Stomach smooth muscle (tissue), 2 donors: ENCODE measurements around the gene TEP1.

Source experiments
- H3K27ac ChIP-seq: one replicate; pipeline ENCODE4 v1.7.0; 2013; ENCODE audit warnings: mild to moderate bottlenecking, low read length, inconsistent platforms
- H3K27me3 ChIP-seq, 2 donors: one replicate each; pipeline ENCODE4 v1.7.0; 2013; ENCODE audit warnings: low read length in 2 of 2; ENCODE audit not compliant: insufficient read depth in 2 of 2, control insufficient read depth in 1 of 2
- H3K36me3 ChIP-seq, 2 donors: one replicate each; pipeline ENCODE4 v1.7.0; 2013; ENCODE audit warnings: low read length in 2 of 2; ENCODE audit not compliant: control insufficient read depth in 2 of 2, insufficient read depth in 2 of 2
- H3K4me1 ChIP-seq: one replicate; pipeline ENCODE4 v1.7.0; 2013; ENCODE audit warnings: low read length; ENCODE audit not compliant: control insufficient read depth, insufficient read depth
- H3K4me3 ChIP-seq, 2 donors: one replicate each; pipeline ENCODE4 v1.7.0; 2013; ENCODE audit warnings: low read length in 2 of 2
- H3K9ac ChIP-seq, 2 donors: one replicate each; pipeline ENCODE4 v1.7.0; 2013; ENCODE audit warnings: low read length in 2 of 2, mild to moderate bottlenecking in 1 of 2
- H3K9me3 ChIP-seq, 2 donors: one replicate each; pipeline ENCODE4 v1.7.0; 2013; ENCODE audit warnings: low read length in 2 of 2; ENCODE audit not compliant: control insufficient read depth in 2 of 2
- donor health status: healthy.
- donor health status: Pancreatic carcinoma.

TEP1 gene

DNA sequence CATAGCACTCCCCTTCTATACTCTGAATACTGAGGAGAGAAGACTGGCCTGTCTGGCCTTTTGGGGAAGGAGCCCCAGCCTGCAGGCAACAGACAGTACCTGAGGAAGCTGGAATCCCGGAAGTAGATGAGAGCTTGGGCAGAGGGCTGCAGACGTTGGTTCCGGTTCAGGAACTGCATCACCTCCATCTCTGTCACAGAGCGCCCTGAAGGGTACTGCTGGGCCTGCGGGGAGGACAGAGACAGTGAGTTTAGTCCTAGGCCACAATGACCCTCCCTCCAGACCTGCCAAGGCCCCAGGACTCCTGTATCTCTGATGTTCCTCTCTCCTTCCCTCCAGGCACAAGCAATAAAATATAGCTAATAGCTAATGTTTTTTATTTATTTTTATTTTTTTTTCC is 28.4 kb downstream of the TEP1 start:
- Histone ChIP-seq H3K27me3 (no peaks in the 10 kb centered on the region), H3K4me1 (no peaks in the 10 kb centered on the region), H3K36me3 (peaks cover 80 to 85% of the 10 kb centered on the region in 2 donors), H3K4me3 (no peak overlapping the region), H3K27ac (no peak overlapping the region), H3K9ac (no peak overlapping the region), H3K9me3 (no peaks in the 10 kb centered on the region)

DNA sequence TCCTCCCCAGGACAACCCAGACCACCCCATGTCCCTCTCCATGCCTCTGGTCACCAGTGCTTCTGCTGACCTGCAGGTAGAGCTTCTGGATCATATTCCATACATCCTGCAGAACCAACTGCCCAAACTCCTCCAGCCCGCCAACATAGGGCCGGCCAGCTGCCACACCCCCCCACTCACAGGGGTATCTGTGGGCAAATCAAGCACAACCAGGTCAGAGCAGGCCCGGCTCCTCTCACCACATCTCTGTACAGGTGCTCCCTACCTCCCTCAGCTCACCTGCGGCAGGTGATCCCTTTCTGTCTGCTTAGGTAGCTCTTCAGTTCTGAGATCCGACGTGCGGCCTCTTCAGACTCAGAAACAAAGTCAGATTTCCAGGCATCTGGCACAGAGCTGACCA is 29.0 kb downstream of the TEP1 start:
- H3K9me3 ChIP-seq = no peaks in the 10 kb centered on the region
- no peaks in the 10 kb centered on the region for H3K4me1 ChIP-seq
- no peak overlapping the region for H3K27ac ChIP-seq
- peaks cover 80 to 85% of the 10 kb centered on the region in 2 donors for H3K36me3 ChIP-seq
- H3K27me3 ChIP-seq = no peaks in the 10 kb centered on the region
- no peak overlapping the region for H3K4me3 ChIP-seq
- H3K9ac ChIP-seq = no peak overlapping the region

DNA sequence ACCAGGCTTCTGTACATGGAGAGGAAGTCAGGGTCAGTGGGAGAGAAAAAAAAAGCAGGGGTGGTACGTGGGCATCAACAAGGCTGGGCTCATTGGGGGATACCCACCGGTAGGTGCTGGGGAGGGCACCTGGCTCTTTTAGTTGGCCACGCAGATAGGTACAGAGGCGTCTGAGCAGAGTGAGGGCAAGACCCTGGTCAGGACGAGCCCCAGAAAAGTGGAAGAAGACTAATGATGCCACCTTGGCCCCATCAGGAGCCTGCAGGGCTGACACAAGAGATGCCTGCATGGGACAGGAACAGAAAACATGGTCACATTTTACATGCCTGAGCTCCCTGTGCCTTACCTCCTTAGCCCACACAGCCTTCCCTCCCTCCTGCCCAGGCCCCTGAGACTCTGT is 29.7 kb downstream of the TEP1 start:
- Histone ChIP-seq H3K27ac (no peak overlapping the region), H3K9ac (no peak overlapping the region), H3K36me3 (peaks cover 83 to 87% of the 10 kb centered on the region in 2 donors), H3K9me3 (no peaks in the 10 kb centered on the region), H3K4me1 (no peaks in the 10 kb centered on the region), H3K4me3 (no peak overlapping the region), H3K27me3 (no peaks in the 10 kb centered on the region)

DNA sequence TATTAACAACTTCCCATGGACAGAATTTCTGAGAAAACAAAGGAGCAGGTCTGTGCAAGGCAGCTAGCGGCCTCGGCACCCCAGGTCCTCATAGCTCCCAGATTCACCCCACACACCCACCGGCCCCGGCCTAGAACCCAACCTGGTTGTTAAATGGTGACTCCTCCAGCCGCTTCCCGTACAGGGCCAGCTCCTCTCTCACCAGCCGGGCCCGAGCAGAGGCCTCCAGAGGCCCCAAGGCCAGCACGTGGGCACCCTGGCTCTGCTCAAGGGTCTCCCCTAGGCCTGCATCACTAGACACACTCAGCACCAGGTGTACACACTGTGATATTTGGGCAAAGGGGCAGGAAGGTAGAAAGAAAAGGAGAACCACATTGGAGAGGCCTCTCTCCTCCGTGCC is 30.3 kb downstream of the TEP1 start:
- H3K36me3 ChIP-seq = peaks cover 81 to 87% of the 10 kb centered on the region in 2 donors
- H3K9me3 ChIP-seq = no peaks in the 10 kb centered on the region
- no peak overlapping the region for H3K4me3 ChIP-seq
- no peak overlapping the region for H3K9ac ChIP-seq
- H3K27ac ChIP-seq = no peak overlapping the region
- H3K4me1 ChIP-seq = no peaks in the 10 kb centered on the region
- no peaks in the 10 kb centered on the region for H3K27me3 ChIP-seq

DNA sequence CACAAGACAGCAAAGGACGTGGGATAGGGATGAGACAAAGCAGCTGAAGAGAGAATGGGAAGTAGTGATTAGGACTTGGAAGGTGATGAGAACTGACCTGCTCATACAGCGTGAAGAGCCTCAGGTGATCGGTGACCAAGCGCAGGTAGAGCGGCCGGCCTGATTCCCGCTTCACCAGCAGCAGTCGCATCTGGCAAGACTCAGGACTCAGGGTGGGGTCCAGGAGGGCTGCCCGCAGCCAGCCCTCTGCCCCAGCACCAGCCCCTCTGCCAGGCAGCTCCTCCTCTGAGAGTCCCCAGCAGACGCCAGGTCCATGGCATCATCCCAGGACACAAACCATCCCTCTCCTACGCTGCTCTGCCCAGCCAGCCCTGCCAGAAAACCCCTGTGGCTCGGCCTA is 30.8 kb downstream of the TEP1 start:
- Histone ChIP-seq H3K27ac (no peak overlapping the region), H3K36me3 (peaks cover 76 to 86% of the 10 kb centered on the region in 2 donors)

DNA sequence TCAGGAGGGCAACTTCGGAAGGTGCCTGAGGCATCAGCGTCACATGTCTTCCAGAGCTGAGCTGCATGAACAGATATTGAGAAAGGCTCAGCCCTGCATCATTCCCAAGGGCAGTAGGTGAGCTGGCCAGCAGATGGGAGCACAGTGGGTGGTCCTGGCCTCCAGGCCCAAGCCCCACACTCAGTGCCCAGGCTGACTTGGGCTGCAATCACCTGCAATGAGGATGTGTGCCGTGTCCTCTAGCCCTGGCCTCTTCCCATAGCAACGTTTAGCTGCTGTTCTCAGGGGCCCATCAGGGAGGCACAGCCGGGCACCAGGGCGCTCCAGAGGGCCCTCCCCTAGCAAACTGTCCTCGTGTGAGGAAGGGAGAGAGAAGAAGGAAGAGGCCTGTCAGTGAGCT is 32.0 kb downstream of the TEP1 start:
- peaks cover 74 to 89% of the 10 kb centered on the region in 2 donors for H3K36me3 ChIP-seq

More for the DNA sequence above, 30.8 kb downstream of the TEP1 start:
- Histone ChIP-seq H3K27me3 (no peaks in the 10 kb centered on the region), H3K9me3 (no peaks in the 10 kb centered on the region), H3K4me1 (no peaks in the 10 kb centered on the region), H3K9ac (no peak overlapping the region), H3K4me3 (no peak overlapping the region)

DNA sequence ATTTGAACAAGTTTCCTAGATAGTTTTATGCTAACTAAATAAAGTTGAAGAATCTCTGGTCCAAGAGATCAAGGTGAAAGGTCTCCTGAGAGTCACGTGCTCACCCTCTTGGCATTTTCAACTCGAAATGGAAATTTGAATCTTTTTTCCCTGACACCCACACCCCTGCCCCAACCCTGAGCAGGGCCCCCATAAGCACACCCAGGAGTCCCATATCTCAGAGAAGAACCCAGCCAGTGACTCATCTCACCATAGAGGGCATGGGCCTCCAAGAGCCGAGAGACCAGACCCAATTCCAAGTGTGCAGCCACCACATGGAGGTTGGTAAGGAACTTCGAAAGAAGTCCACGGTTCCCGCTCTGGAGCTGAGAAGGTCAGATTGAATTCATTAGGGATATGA is 32.6 kb downstream of the TEP1 start:
- H3K9me3 ChIP-seq = no peaks in the 10 kb centered on the region
- no peaks in the 10 kb centered on the region for H3K4me1 ChIP-seq
- H3K9ac ChIP-seq = no peak overlapping the region
- H3K4me3 ChIP-seq = no peak overlapping the region
- H3K27ac ChIP-seq = no peak overlapping the region
- H3K36me3 ChIP-seq = peaks cover 73 to 89% of the 10 kb centered on the region in 2 donors
- H3K27me3 ChIP-seq = no peaks in the 10 kb centered on the region

More for the DNA sequence above, 32.0 kb downstream of the TEP1 start:
- Histone ChIP-seq H3K27ac (no peak overlapping the region), H3K9me3 (no peaks in the 10 kb centered on the region), H3K4me3 (no peak overlapping the region), H3K4me1 (no peaks in the 10 kb centered on the region), H3K27me3 (no peaks in the 10 kb centered on the region), H3K9ac (no peak overlapping the region)

DNA sequence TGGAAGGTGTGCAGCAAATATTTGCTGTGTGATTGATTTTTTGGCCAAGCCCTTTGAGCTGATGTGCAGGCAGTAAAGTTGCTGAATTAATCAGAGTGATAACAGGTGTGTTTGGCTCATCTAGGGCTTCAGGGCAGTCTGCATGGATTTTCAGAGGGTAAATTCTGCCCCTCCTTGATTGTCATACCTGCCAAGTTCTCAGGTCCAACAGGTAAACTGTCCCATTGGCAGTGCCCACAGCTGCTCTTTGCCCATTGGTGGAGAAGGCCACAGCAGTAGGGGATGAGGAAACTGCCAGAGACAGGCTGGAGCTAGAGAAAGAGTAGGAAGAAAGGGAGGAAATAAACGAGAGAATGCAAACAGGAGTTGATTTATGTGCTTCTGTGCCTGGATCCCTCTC is 33.6 kb downstream of the TEP1 start:
- H3K9me3 ChIP-seq = no peaks in the 10 kb centered on the region
- H3K27me3 ChIP-seq = no peaks in the 10 kb centered on the region
- H3K9ac ChIP-seq = no peak overlapping the region
- no peak overlapping the region for H3K4me3 ChIP-seq
- no peak overlapping the region for H3K27ac ChIP-seq
- H3K36me3 ChIP-seq = peaks cover 71 to 87% of the 10 kb centered on the region in 2 donors
- H3K4me1 ChIP-seq = no peaks in the 10 kb centered on the region

DNA sequence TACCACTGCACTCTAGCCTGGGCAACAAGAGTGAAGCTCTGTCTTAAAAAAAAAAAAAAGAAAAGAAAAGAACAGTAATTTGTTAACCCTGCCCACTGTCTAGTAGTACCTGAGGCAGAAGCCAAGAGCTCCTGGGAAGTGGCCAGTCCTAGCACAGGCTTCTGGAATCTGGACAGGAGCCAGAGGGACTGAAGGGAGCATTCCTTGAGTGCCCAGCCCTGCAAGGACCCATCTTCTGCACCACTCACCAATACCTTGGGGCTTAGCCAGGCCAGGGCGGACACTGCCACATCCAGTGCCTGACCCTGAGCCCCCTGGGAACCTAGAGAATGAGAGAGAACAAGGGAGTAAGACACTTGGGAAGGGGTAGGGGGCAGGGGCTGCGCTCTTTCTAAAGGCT is 36.1 kb downstream of the TEP1 start:
- Histone ChIP-seq H3K4me3 (no peak overlapping the region), H3K27me3 (no peaks in the 10 kb centered on the region), H3K4me1 (no peaks in the 10 kb centered on the region), H3K9ac (no peak overlapping the region), H3K27ac (no peak overlapping the region), H3K9me3 (no peaks in the 10 kb centered on the region), H3K36me3 (peaks cover 71 to 84% of the 10 kb centered on the region in 2 donors)

DNA sequence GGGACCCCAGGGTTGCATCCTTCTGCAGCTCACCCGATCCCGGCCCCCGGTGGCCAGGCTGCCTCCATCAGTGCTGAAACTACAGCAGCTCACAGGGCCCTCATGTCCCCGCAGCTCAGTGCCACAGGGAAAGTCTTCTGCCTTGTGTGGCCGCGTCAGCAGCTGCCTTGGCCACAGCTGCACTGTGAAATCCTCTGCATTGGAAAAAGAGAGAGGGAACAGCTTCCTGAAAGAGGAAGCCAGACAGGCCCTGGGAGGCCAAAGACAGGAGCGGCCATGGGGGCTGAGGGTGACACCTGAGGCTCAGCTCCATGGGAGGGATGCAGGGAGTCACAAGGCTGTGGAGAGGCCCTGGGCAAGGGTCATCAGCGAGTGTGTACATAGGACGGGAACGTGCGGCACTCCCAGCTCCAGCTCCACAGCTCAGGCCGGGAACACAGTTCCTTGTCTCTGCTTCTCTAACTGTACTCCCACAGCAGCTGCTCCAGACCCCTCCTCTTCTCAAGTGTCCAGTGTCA is 37.2 kb downstream of the TEP1 start:
- H3K27ac ChIP-seq = no peak overlapping the region
- H3K4me3 ChIP-seq = no peak overlapping the region
- H3K9me3 ChIP-seq = no peaks in the 10 kb centered on the region
- H3K27me3 ChIP-seq = no peaks in the 10 kb centered on the region
- H3K4me1 ChIP-seq = no peaks in the 10 kb centered on the region
- no peak overlapping the region for H3K9ac ChIP-seq
- peaks cover 71 to 83% of the 10 kb centered on the region in 2 donors for H3K36me3 ChIP-seq

DNA sequence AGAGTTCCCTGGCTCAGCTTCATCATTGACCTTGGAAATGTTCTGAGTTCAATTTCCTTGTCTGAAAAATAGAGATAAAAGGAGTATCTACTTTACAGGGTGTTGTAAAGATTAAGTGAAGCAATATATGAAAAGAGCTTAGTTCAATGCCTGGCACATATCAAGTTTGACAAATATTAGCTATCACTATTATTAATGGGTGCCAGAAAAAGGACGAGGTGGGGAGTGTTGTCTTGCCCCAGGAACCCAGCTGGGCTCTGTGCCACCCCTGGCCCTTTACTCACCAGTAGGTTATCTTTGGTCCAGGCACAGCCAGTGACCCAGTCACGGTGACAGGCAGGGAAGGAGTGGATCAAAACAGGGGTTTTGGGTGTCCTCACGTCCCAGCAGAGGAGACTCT is 37.8 kb downstream of the TEP1 start:
- Histone ChIP-seq H3K4me1 (no peaks in the 10 kb centered on the region), H3K9ac (no peak overlapping the region), H3K27me3 (no peaks in the 10 kb centered on the region), H3K4me3 (no peak overlapping the region), H3K36me3 (peaks cover 71 to 83% of the 10 kb centered on the region in 2 donors), H3K27ac (no peak overlapping the region), H3K9me3 (no peaks in the 10 kb centered on the region)
